Colonic mucosa (tissue), 4 donors: Measurements from ENCODE around the gene ZNF516. TPM values are rescaled to one million over a fixed set of nuclear protein-coding genes. Genes with fewer than 3 reads are reported as not detected.

Experiments
- DNase-seq: peaks from one replicate; pipeline ENCODE4 v3.0.0-alpha.2; 2020
- H3K27ac ChIP-seq: fragments of 200-600 bp; one replicate; pipeline ENCODE4 v1.8.0; 2021
- H3K27me3 ChIP-seq: fragments of 200-600 bp; one replicate; pipeline ENCODE4 v1.8.0; 2021
- H3K36me3 ChIP-seq: fragments of 200-600 bp; one replicate; pipeline ENCODE4 v1.8.0; 2021
- H3K4me1 ChIP-seq: fragments of 200-600 bp; one replicate; pipeline ENCODE4 v1.8.0; 2021; ENCODE audit warnings: mild to moderate bottlenecking
- H3K4me3 ChIP-seq: fragments of 200-600 bp; one replicate; pipeline ENCODE4 v1.8.0; 2021
- H3K9ac ChIP-seq, 2 donors: one replicate each; pipeline ENCODE4 v1.7.0; 2013; ENCODE audit warnings: control low read depth in 2 of 2, low read depth in 2 of 2, low read length in 2 of 2
- H3K9me3 ChIP-seq: fragments of 200-600 bp; one replicate; pipeline ENCODE4 v1.8.0; 2021
- intact Hi-C: fragments of 100-400 bp; cut with DNase I; formaldehyde crosslinking; loops from one replicate; pipeline ENCODE4 v1.14.1; 2022
- total RNA-seq, 2 donors: library from RNA; stranded (reverse); fragmentation: NEBNext Ultra II Directional in 1 of 2; extraction: Animal tissue kit (Norgen Biotek cat#: 25700) in 1 of 2; gene quantifications; one replicate each; pipeline ENCODE4 v1.2.1, GENCODE V29; 2021
- TF ChIP-seq, protein P1 (sequence below): fragments of 200-600 bp; IDR thresholded peaks from one replicate; pipeline ENCODE4 v1.8.0; 2022; ENCODE audit warnings: antibody characterized with exemption, mild to moderate bottlenecking
- donor health status: healthy.
- donor health status: DM: no; HTN: no; CAD: no.
- donor health status: DM: no; HTN: no; CAD: no.

Gene ZNF516
- total RNA-seq, 2 donors from 2014 or later = 15.2 to 21.3 TPM

DNA sequence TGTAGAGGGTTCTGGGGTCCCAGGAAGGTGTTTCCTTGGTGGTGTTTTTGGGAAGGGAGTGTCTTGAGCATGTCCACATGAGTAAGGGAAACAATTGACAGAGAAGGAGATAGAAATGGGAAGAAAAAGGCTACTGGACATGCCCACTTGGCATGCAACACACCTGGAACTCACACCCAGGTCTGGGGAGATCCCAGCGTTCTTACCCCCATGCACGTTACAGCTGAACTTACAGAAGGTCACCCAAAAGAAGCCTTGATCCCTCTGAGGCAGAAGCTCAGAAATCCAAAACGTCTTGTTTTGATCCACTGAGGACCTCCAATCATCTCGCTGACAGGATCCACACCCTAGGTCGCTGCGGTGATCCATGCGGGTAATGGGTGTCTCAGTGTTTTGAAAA, 142.0 kb downstream of the ZNF516 start:
- TF ChIP-seq, protein P1, sequence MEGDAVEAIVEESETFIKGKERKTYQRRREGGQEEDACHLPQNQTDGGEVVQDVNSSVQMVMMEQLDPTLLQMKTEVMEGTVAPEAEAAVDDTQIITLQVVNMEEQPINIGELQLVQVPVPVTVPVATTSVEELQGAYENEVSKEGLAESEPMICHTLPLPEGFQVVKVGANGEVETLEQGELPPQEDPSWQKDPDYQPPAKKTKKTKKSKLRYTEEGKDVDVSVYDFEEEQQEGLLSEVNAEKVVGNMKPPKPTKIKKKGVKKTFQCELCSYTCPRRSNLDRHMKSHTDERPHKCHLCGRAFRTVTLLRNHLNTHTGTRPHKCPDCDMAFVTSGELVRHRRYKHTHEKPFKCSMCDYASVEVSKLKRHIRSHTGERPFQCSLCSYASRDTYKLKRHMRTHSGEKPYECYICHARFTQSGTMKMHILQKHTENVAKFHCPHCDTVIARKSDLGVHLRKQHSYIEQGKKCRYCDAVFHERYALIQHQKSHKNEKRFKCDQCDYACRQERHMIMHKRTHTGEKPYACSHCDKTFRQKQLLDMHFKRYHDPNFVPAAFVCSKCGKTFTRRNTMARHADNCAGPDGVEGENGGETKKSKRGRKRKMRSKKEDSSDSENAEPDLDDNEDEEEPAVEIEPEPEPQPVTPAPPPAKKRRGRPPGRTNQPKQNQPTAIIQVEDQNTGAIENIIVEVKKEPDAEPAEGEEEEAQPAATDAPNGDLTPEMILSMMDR = no peak
- no peaks in the 10 kb centered on the region for H3K36me3 ChIP-seq
- intact Hi-C loops = no loop called here
- no peak overlapping the region for H3K27ac ChIP-seq
- peaks cover 6% of the 10 kb centered on the region for H3K4me1 ChIP-seq
- no peak overlapping the region for H3K4me3 ChIP-seq
- no peak overlapping the region for H3K9ac ChIP-seq
- DNase-seq = no peak
- no peaks in the 10 kb centered on the region for H3K9me3 ChIP-seq
- H3K27me3 ChIP-seq = no peaks in the 10 kb centered on the region

DNA sequence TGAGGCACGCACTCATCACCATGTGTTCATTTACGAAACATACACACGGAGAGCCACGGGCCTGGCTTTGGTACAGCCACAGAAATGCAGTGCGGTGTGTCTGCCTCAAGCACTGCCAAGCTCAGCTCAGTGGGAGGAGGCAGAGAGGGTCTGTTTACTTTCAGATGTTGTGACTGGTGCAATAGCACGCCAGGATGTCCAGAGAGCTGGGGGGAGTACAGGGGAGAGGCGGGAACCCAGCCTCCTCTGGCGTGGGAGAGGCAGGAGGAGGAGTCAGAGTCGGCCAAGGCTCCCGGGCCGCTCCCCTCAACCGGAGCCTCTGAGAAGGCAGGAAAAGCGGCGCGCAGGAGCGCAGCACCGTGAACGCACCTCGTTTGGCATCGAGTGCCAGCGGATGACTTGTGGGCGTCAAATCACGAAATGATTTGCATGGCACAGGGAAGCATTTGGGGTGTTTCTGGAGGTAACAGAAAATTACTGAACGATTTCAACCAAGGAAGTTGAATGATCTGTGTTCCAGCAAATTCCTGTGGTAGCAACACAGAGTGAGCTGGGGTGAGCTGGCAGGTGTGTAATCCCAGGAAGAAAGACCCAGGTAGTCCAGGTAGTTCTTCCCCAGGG, 143.0 kb downstream of the ZNF516 start:
- no peak overlapping the region for H3K4me3 ChIP-seq

DNA sequence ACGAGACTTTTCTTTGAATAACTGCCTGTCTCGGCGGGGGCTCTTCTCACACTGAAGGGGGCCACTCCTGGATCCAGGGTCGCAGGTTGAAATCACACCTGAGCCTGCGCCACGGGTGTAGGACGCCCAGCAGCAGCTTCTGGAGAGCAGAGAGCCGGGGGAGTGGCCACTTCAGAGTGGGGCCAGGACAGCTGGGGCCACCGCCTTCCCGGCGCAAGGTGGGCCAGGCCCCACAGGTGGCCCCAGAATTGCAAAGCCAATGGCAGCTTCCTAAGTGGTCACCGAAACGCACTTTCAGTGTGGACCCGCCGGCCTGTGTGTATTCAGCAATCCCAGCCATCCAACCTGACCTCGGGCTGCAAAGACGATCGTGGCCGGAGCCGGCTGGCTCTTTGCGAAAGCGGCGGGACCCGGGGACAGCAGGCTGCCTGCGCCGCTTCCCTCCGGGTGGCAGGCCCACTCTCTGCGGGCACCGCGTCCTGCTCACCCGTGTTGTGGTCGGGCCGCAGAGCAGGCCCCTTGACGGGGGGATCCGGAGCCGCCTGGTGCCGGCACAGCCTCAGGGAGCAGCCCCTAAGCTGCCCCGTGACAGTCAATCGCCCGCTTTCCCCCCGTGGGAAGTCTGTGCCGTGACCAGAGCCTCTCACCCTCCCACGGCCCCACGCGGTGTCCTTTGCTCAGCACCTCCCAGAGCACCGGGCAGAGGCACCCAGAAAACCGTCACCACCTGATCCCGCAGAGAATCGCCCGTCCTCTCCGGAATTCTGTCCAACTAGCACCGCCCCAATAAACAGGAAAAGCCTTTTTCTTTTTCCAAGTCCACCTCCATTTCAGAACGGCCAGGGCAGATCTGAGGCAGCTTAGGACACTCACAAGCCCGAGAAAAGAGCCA, 144.7 kb downstream of the ZNF516 start:
- Histone ChIP-seq H3K27me3 (no peaks in the 10 kb centered on the region), H3K27ac (no peak overlapping the region), H3K36me3 (no peaks in the 10 kb centered on the region), H3K9me3 (no peaks in the 10 kb centered on the region), H3K9ac (no peak overlapping the region), H3K4me1 (peaks cover 6% of the 10 kb centered on the region), H3K4me3 (no peak overlapping the region)
- TF ChIP-seq, protein P1 = no peak
- no peak for DNase-seq
- intact Hi-C loops = no loop called here

More for the DNA sequence above, 143.0 kb downstream of the ZNF516 start:
- Histone ChIP-seq H3K36me3 (no peaks in the 10 kb centered on the region), H3K27me3 (no peaks in the 10 kb centered on the region), H3K9me3 (no peaks in the 10 kb centered on the region), H3K4me1 (peaks cover 6% of the 10 kb centered on the region), H3K9ac (no peak overlapping the region), H3K27ac (no peak overlapping the region)
- DNase-seq = peak; percentile 41
- TF ChIP-seq, protein P1 = no peak
- intact Hi-C loops = no loop called here

DNA sequence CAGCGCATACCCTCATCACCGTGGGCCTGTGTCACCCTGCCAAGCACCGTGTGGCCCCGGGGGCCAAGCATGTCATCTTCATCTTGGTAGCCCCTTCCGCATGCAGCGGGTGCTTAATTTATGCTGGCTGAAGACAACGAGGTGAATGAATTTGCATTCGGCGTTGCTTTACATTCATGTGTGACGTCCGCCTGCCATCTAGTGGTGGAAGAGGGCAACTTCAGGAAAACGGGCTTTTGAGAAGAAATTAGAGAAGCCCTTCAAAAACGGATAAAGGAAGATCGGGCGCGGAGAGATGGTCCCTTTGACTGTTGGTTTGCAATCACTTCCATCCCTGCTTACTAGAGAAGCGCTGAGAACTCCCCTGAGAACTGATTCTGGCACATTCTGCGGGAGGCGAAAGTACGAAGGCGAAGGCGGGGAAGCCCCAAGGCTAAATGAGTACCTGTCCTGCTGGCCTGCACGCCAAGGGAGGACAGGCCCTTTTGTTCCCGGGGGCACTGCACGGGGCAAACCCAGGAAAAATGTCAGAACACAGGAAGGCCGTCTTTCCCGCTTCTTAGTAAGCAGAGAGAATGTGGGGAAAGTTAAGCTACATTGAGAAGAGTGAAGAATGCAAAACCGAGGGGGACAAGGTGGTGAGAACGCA, 145.9 kb downstream of the ZNF516 start:
- no peak overlapping the region for H3K9ac ChIP-seq
- intact Hi-C loops = loop anchor here (10.0 kb wide), 1 partner anchor 1694 kb away; no protein-coding TSS in a partner anchor

More for the DNA sequence above, 145.9 kb downstream of the ZNF516 start:
- TF ChIP-seq, protein P1 = peak; percentile 79
- H3K4me1 ChIP-seq = peaks cover 6% of the 10 kb centered on the region
- H3K36me3 ChIP-seq = no peaks in the 10 kb centered on the region
- DNase-seq = peak; percentile 73
- no peak overlapping the region for H3K27ac ChIP-seq
- no peaks in the 10 kb centered on the region for H3K9me3 ChIP-seq
- no peaks in the 10 kb centered on the region for H3K27me3 ChIP-seq
- peak overlapping the region; percentile 1 for H3K4me3 ChIP-seq
